CD14-positive monocyte (primary cell): ENCODE measurements around the gene KRT8. TPM values are rescaled to one million over a fixed set of nuclear protein-coding genes. Genes with fewer than 3 reads are reported as not detected.

Experiments
- DNase-seq, 3 donors: peaks; one replicate each; pipeline ENCODE4 v3.0.0-alpha.2; 2011 to 2022
- H2AFZ ChIP-seq: 2 replicates; pipeline ENCODE4 v1.6.0; 2012; ENCODE audit warnings: mild to moderate bottlenecking, low read depth, low read length, inconsistent platforms; ENCODE audit not compliant: insufficient read depth, poor library complexity, severe bottlenecking
- H3K27ac ChIP-seq, 2 donors: 1 replicate in 1 of 2; 2 replicates in 1 of 2; pipeline ENCODE4 v1.5.1; 2012 to 2013; ENCODE audit warnings: low read length in 2 of 2, control low read depth in 1 of 2, inconsistent platforms in 1 of 2, low read depth in 1 of 2, mild to moderate bottlenecking in 1 of 2
- H3K27me3 ChIP-seq, 2 donors: one replicate each; pipeline versions ENCODE4 v1.6.0 to v1.6.1; 2011 to 2013; ENCODE audit warnings: low read length in 2 of 2; ENCODE audit not compliant: control insufficient read depth in 2 of 2, insufficient read depth in 2 of 2
- H3K36me3 ChIP-seq, 2 donors: replicated peaks in 1 of 2; 1 replicate in 1 of 2; 2 replicates in 1 of 2; pipeline versions ENCODE4 v1.5.1 to v1.6.1; 2012 to 2013; ENCODE audit warnings: low read length in 2 of 2, control low read depth in 1 of 2, inconsistent platforms in 1 of 2, mild to moderate bottlenecking in 1 of 2; ENCODE audit not compliant: insufficient read depth in 2 of 2, control insufficient read depth in 1 of 2
- H3K4me1 ChIP-seq, 2 donors: 1 replicate in 1 of 2; 2 replicates in 1 of 2; pipeline versions ENCODE4 v1.5.1 to v1.6.1; 2012 to 2013; ENCODE audit warnings: low read length in 2 of 2, control low read depth in 1 of 2, inconsistent platforms in 1 of 2, mild to moderate bottlenecking in 1 of 2, moderate library complexity in 1 of 2; ENCODE audit not compliant: insufficient read depth in 2 of 2, control insufficient read depth in 1 of 2
- H3K4me2 ChIP-seq: replicated peaks from 2 replicates; pipeline ENCODE3; 2012; ENCODE audit warnings: low read length, moderate library complexity, mild to moderate bottlenecking; ENCODE audit not compliant: poor library complexity, severe bottlenecking; ENCODE audit errors: extremely low read depth
- H3K4me3 ChIP-seq, 3 experiments: fragments of 200-600 bp in 1 of 3; sonication (generic) in 1 of 3; replicated peaks in 1 of 3; 1 replicate in 2 of 3; 2 replicates in 1 of 3; pipeline ENCODE4 v1.5.1; 2011 to 2013; ENCODE audit warnings: low read length in 3 of 3, mild to moderate bottlenecking in 3 of 3, control low read depth in 2 of 3, low read depth in 2 of 3, inconsistent platforms in 1 of 3, moderate library complexity in 1 of 3
- H3K79me2 ChIP-seq: 2 replicates; pipeline ENCODE4 v1.6.0; 2012; ENCODE audit warnings: mild to moderate bottlenecking, control low read depth, inconsistent platforms, low read length, moderate library complexity; ENCODE audit not compliant: insufficient read depth
- H3K9ac ChIP-seq: 2 replicates; pipeline ENCODE4 v1.6.0; 2017; ENCODE audit warnings: low read length, mild to moderate bottlenecking; ENCODE audit not compliant: insufficient read depth, poor library complexity, severe bottlenecking
- H3K9me3 ChIP-seq, 2 donors: replicated peaks in 1 of 2; 1 replicate in 1 of 2; 2 replicates in 1 of 2; pipeline versions ENCODE4 v1.5.1 to v1.6.1; 2012 to 2013; ENCODE audit warnings: low read length in 2 of 2, control low read depth in 1 of 2; ENCODE audit not compliant: control insufficient read depth in 1 of 2, insufficient read depth in 1 of 2
- H4K20me1 ChIP-seq: 2 replicates; pipeline ENCODE4 v1.6.0; 2012; ENCODE audit warnings: mild to moderate bottlenecking, low read length, control low read depth, moderate library complexity; ENCODE audit not compliant: insufficient read depth
- H3K27ac Mint-ChIP-seq, 7 donors: one replicate each; pipeline ENCODE4 v1.8.0; 2020; ENCODE audit warnings: mild to moderate bottlenecking in 7 of 7, mixed read lengths in 7 of 7, moderate library complexity in 6 of 7, inconsistent platforms in 2 of 7
- H3K27me3 Mint-ChIP-seq, 3 donors: one replicate each; pipeline ENCODE4 v1.8.0; 2021 to 2022; ENCODE audit warnings: low read depth in 3 of 3, mild to moderate bottlenecking in 3 of 3, mixed read lengths in 3 of 3, moderate library complexity in 3 of 3, inconsistent platforms in 1 of 3
- H3K36me3 Mint-ChIP-seq, 2 donors: one replicate each; pipeline ENCODE4 v1.8.0; 2020; ENCODE audit warnings: mixed read lengths in 2 of 2, inconsistent platforms in 1 of 2, mild to moderate bottlenecking in 1 of 2
- H3K4me1 Mint-ChIP-seq: one replicate; pipeline ENCODE4 v1.8.0; 2020; ENCODE audit warnings: mild to moderate bottlenecking, mixed read lengths
- H3K4me3 Mint-ChIP-seq, 2 donors: one replicate each; pipeline ENCODE4 v1.8.0; 2020; ENCODE audit warnings: mild to moderate bottlenecking in 2 of 2, mixed read lengths in 2 of 2, moderate library complexity in 1 of 2
- H3K9me3 Mint-ChIP-seq, 7 donors: one replicate each; pipeline ENCODE4 v1.8.0; 2020 to 2022; ENCODE audit warnings: mixed read lengths in 7 of 7, mild to moderate bottlenecking in 6 of 7, moderate library complexity in 6 of 7, inconsistent platforms in 2 of 7
- CTCF ChIP-seq: fragments of 200-600 bp; IDR thresholded peaks from one replicate; pipeline ENCODE4 v1.8.0; 2022; ENCODE audit warnings: antibody characterized with exemption, mild to moderate bottlenecking
- WGBS: methylation state at CpG from one replicate; pipeline ENCODE4 v1.1.5; 2013; ENCODE audit warnings: missing lambda C conversion rate; ENCODE audit not compliant: insufficient coverage; 5-methylcytosine and 5-hydroxymethylcytosine counted together
- intact Hi-C, 2 donors: fragments of 100-400 bp; cut with micrococcal nuclease; formaldehyde crosslinking; loops; one replicate each; pipeline versions ENCODE4 v1.15.0 to v1.15.1; 2023
- polyA plus RNA-seq, 3 donors: library from polyadenylated mRNA; depleted of rRNA in 1 of 3; unstranded in 2 of 3; stranded (reverse) in 1 of 3; fragments of 300-500 nt in 2 of 3; fragments of >200 nt in 1 of 3; fragmentation: Illumina TruSeq in 2 of 3; gene quantifications; 1 replicate in 2 of 3; 2 replicates in 1 of 3; pipeline ENCODE4 v1.2.3, GENCODE V29; 2012 to 2021

The KRT8 gene
- polyA plus RNA-seq, 3 donors: 0.16 to 0.39 TPM; not detected in 1

GRCh38 chr12:52920937-52921336 lies 16.1 kb upstream of the KRT8 start:
- Histone ChIP-seq H3K4me2 (no peak overlapping the region), H3K4me1 (no peaks in the 10 kb centered on the region), H3K27me3 (no peaks in the 10 kb centered on the region), H3K36me3 (no peaks in the 10 kb centered on the region), H3K27ac (no peak overlapping the region), H3K9me3 (peaks cover 12 to 27% of the 10 kb centered on the region in 2 donors), H4K20me1 (no peaks in the 10 kb centered on the region), H3K79me2 (no peaks in the 10 kb centered on the region), H3K4me3 (no peak overlapping the region), H3K9ac (no peak overlapping the region), H2AFZ (no peak overlapping the region)
- H3K9me3 Mint-ChIP-seq: peaks cover 12 to 27% (median 20%) of the 10 kb centered on the region in 7 donors
- H3K36me3 Mint-ChIP-seq: no peaks in the 10 kb centered on the region
- H3K27ac Mint-ChIP-seq: no peak overlapping the region
- no peak for TF ChIP-seq CTCF
- peaks cover 2 to 3% (median 2%) of the 10 kb centered on the region in 3 donors for H3K27me3 Mint-ChIP-seq
- no peak overlapping the region for H3K4me3 Mint-ChIP-seq
- intact Hi-C loops: no loop called here
- H3K4me1 Mint-ChIP-seq: no peaks in the 10 kb centered on the region
- DNase-seq: no peak

- Histone ChIP-seq H3K9me3 (peaks cover 12 to 27% of the 10 kb centered on the region in 2 donors), H3K27me3 (no peaks in the 10 kb centered on the region), H3K27ac (no peak overlapping the region), H3K4me2 (no peak overlapping the region), H3K36me3 (no peaks in the 10 kb centered on the region), H4K20me1 (no peaks in the 10 kb centered on the region), H3K4me1 (no peaks in the 10 kb centered on the region), H3K4me3 (no peak overlapping the region), H3K9ac (no peak overlapping the region), H2AFZ (no peak overlapping the region), H3K79me2 (no peaks in the 10 kb centered on the region)
- Mint-ChIP-seq H3K36me3 (no peaks in the 10 kb centered on the region), H3K9me3 (peaks cover 12 to 27% (median 22%) of the 10 kb centered on the region in 7 donors), H3K27ac (peak overlapping the region in 1 of 7 donors; percentile 46), H3K4me3 (no peak overlapping the region), H3K4me1 (no peaks in the 10 kb centered on the region), H3K27me3 (peaks cover 3 to 5% (median 4%) of the 10 kb centered on the region in 3 donors)
- no CpG with 5 or more reads among the region's 2 CpGs for WGBS
- no peak for DNase-seq
- TF ChIP-seq CTCF: no peak
- intact Hi-C loops: no loop called here
Measured at GRCh38 chr12:52918784-52919183, 13.9 kb upstream of the KRT8 start.
